ENCODE measurements around the gene RPS15.
A peak's percentile ranks its signal among the peaks of the same experiment; 100 is the strongest.
"Not testable (repeated sequence)": the region's sequence is repeated elsewhere in the genome, so short reads cannot be mapped to it uniquely, and the experiment has no call there.

RPS15 gene

DNA sequence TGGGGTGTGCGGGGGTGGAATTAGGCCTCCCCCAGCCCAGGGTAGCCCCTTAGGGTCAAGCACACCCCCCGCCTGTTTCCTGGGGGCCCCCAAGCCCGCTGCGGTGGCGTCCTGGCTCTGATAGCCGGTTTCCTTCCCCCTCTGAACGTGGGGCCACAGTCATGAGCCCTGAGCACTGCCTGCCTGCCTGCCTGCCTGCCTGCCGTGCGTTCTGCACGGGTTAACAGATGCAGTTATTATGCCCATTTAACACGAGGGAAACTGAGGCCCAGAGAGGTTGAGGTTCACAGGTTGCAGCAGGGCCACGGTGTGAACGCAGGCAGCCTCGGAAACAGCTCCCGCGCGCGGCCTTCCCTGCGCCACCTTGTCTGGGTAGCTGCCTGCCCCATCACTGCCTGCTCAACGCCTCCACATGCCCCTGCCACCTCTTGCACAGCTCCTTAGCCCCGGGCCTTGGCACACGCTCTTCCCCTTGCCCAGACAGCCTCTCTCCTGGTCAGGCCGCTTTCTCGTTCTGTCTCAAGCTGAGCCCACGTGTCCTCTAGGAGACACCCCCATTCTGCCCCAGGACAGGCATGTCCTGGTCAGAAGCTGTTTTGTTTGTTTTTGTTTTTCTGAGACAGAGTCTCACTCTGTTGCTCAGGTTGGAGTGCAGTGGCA is 35.7 kb upstream of the RPS15 start:
- no peak for DNase-seq

- peak; percentile 100 for DNase-seq
These were observed 31.2 kb upstream of the RPS15 start for GRCh38 chr19:1406774-1407527.

DNA sequence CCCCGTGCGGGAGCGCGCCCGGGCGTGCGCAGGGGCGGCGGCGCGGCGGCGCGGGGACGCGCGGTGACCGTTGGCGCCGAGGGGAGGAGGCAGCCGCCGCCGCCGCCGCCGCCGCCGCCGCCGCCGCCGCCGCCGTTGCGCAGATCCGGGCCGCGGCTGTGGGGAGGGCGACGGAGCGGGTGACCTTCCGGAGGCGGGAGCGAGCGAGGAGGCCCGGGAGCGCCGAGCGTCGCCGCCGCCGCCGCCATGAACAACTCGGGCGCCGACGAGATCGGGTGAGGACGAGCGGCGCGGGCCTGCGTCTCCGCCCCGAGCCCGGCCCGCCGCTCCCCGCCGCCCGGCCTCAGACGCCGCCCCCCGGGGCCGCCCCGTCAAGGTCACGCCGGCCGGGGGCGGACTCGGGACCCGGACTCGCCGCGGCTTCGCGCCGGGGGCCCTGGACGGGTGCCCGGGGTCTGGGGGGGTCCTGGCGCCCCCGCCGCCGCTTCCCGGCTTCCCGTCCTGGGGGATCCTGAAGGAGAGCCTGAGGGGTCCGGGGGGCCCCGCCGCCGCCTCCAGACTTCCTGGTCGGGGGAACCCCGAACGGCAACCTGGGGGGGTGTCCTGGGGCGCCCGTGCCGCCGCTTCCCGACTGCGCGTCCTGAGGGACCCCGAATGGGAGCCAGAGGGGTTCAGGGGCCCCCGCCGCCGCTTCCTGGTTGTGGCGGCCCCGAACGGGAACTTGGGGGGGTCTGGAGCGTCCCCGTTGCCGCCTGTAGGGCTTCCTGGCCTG is 30.5 kb upstream of the RPS15 start, which contains the start of gene DAZAP1:
Gene DAZAP1 (plus strand): TSS at position 59 of the 772 bp plus-strand sequence. CDS start 188 bp downstream, at position 247.
- DNase-seq, result peak; percentile 16

DNA sequence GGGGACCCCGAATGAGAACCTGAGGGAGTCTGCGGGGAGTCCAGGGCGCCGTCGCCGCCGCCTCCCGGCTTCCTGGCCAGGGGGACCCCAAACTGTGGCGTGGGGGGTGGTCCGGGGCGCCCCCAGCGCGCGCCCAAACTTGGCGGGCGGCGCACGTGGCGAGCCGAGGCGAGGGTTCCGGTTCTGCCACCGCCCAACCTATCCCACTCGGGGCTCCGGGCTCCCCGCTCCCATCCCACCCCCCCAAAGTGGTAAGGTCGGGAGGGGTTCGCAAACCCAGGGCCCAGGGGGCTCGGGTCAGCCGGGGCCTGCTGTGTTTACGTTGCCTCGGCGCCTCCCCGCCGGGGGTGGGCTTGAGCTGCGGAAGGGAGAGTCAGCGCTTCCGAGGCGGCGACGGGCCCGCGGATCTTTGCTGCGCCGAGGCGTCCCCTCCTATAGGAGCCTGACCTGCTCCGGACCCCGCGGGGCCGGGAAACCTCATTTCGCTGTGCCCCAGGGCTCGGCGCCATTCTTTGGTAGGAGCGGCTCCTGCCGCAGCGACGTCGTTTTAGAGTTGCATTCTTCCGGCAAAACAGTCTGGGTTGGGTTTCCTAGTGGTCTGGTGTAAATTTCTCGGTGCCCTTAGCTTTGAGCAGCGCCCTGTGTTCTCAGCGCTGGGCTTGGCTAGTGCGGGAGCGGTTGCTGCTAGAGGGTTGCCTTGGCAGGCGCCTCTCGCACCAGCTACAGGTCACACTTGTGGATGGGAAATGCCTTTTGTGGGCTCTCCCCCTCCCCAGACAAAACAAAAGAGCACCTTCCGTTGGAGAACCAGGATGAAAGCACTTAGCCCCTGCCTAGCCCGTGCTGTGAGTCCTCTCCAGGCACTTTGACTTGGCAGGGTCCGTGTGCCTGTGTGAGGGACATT is 29.6 kb upstream of the RPS15 start:
- peak; percentile 66 for DNase-seq

DNA sequence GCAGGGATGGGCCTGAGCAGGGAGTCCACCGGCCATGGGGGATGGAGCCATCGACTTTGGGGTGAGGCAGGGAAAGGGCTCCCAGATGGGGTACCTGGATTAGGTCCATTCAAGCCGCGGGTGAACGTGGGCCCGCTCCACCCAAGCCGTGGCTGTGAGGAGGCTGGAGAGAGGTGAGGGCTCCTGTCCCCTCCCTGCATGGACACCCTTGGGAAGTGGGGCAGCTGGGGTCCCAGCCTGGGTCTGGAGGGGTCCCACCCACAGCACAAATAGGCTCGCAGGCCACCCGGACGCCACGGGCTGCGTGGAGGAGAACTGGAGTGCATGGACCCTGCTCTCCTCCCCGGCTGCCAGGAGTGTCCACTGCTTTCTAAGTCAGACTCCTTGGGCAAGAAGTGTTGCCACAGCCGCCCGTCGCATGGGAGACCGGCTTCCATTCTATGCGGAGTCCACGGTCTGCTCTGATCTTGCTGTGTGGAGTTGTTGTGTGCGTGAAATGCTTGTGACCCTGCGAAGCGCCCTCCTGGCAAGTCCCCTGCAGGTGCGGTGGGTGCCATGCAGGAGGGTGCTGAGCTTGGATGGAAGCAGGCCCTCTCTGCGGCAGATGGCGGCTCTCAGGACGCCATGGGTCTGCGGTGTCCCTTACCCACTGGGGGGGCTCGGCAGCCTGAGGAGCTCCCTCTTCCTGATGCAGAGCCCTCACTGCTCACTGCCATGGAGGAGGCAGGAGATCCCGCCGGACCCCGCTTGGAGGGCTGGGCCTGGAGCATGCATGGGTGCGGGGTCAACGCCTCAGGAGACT is 28.8 kb upstream of the RPS15 start:
- no peak for DNase-seq

DNA sequence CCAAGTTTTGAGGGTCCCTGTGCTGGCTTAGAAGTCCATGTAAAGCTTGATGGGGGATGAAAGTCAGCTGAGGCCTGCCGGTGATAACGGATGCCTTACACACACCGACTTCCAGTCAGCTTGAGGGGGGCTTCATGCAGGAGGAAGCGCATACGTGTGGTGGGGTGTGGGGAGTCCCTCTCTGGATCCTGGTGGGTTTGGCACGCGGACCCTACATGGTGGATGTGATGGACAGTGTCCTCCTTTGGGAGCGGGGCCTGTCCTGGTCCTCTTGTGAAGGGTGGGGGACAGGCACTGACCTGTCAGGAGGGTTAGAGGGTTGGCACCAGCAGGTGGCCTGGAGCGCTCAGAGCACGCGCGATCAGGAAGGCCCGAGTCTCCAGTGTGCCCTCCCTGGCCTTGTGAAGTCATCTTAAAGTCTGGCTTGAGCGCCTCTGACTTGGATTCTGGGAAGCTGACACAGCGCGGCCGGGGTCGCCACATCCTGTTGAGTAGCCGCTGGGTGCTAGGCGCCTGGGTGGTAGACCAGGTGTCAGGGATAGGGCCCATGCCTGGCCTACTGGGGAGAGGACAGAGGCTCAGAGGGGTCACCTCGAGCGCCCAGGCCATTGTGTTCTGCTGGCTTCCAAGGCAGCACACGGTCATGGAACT is 27.9 kb upstream of the RPS15 start:
- peak; percentile 11 for DNase-seq

DNA sequence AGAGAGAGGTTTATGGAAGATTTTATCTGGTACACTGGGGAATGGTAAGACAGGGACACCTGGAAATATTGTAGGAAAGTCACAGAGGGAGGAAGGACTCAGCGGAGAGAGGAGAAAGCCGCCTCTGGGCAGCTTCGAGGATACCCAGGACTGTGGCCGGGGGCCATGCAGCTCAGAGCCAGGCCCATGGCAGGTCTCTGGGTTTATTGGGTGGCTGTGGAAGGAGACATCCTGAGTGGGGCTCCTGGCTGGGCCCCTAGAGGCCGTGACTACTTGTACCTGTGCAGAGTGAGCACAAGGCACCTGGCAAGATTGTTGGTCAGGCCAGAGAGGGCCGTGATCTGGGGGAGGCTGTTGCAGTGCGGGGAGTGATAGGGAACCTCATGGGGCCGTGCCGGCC is 27.4 kb upstream of the RPS15 start:
- no peak for DNase-seq

- DNase-seq, result no peak
These were observed 26.7 kb upstream of the RPS15 start for GRCh38 chr19:1411255-1412191.

- DNase-seq, result no peak
These were observed 25.8 kb upstream of the RPS15 start for GRCh38 chr19:1412323-1412923.

DNA sequence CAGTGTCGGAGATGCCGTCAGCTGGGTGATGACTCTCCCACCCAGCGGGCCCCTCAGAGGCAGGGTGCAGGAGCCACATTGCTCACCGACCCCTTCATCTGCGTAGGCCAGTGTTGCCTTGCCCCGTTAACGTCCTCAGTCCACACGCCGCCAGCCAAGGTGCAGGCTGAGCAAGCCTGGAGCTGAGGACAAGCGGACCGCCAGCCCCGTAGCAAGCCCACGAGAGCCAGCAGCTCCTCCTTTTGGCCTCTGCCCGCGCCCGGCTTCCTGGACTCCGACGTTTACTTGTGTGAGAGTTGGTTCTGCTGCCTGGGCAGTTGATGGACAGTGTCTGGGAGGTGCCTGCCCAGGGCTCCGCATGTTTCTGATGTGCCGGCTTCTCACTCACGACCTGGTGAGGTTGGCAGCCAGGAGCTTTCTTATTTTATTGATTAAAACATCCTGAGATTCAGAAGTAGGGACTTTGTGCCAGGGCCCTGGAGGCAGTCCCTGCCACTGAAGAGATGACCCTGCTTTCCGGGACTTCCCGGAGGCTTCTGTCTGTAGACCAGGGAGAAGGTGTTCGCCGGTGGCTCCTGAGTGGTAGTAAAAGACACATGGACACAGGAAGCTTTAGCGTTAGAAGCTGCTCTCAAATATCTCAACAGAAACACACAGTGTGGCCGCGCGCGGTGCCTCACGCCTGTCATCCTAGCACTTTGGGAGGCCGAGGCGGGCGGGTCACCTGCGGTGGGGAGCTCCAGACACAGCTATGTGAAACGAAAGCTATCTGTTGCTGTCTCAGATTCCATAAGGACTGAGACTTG is 25.0 kb upstream of the RPS15 start:
- DNase-seq, result no peak

DNA sequence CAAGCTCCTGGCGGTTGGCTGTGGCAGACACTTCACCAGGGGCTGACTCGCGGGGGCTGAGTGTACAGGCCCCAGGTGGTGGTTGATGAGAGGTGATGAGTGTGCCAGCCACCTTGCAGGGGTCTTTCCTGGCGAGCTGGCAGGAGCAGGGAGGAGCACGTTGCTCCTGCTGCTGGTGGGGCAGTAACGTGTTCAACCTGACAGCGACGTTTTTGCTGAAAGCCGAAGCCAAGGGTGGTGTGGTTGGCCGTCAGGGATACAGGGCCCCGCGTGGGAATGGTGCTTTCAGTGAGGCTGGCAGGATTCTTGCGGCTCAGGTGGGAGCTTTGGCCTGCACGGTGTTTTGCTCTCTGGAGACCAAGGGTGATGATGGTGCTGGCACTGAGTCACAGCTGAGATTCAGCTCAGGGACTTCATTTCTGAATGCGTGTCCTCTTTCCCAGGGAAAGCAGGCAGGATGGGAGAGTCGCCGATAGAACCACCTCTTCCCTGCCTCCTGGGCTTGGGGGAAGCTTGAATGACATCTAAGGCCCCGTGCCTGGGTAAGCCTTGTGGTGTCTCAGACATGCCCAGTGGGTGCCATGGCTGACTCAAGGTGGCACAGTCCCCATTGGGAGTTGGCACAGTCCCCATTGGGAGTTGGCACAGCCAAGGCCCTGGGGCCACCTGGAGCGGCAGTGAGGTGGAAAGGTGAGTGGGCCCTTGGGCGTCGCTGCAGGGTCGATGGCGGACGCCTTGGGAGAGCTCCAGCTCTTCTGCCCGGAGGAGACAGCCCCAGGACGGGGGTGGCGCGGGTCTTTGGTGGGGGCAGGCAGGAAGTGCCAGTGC is 22.0 kb upstream of the RPS15 start:
- DNase-seq, result no peak

GRCh38 chr19:1417145-1417544 is 21.1 kb upstream of the RPS15 start:
- no peak for DNase-seq

DNA sequence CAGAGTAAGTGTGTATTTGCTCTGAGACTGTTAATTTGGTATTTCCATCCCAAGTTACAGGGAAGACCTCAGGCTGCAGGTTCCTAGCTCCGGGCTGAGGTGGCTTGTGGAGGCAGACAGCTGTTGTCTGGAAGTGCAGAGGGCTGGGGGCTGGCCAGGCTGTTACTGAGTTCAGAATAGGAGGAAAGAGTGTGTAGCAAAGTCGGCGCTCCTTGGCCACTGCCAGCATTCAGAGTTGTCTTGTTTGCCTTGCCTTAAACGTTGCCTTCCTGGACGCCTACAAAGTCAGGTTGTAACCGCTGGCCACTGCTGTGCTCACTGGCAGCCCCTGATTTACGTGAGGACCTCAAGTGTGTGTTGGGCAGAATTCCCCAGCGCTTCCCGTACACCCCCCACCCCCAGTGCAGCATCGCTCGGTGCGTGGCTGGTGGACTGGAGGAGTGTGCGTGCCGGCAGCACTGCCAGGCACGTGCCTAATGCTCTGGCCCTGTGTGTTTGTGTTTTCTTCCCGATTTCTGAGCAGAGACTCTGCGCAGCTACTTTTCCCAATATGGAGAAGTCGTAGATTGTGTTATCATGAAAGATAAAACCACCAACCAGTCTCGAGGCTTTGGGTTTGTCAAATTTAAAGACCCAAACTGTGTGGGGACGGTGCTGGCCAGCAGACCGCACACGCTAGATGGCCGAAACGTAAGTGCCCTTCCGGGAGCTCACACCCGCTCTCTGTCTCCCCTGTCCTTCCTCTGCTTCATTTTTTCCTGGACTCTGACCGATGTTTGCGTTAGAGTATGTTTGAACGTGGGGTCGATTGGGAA is 20.3 kb upstream of the RPS15 start:
- no peak for DNase-seq

GRCh38 chr19:1418496-1418775 is 19.8 kb upstream of the RPS15 start:
- DNase-seq, result no peak

- DNase-seq, result no peak
These were observed 19.1 kb upstream of the RPS15 start for GRCh38 chr19:1418951-1419738.

DNA sequence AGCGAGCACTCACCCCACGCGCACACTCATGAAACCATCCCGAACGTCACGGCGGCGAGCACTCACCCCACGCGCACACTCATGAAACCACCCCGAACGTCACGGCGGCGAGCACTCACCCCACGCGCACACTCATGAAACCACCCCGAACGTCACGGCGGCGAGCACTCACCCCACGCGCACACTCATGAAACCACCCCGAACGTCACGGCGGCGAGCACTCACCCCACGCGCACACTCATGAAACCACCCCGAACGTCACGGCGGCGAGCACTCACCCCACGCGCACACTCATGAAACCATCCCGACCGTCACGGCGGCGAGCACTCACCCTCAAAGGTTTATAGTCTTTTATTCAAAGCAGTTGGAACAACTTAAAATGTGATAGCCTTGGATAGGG is 18.1 kb upstream of the RPS15 start:
- DNase-seq, result not testable (repeated sequence)
